ENCODE results near the gene TMEM164. TPM values are rescaled to one million over a fixed set of nuclear protein-coding genes. Genes with fewer than 3 reads are reported as not detected.
A peak's percentile ranks its signal among the peaks of the same experiment; 100 is the strongest.

TMEM164 gene
- total RNA-seq (2021; fragmentation: NEBNext Ultra II Directional; extraction: Animal tissue kit (Norgen Biotek cat#: 25700)): 10 to 100 TPM in 1 of 6 experiments, 1 to 10 TPM in 5; 8.5 to 12.5 (median 9.6) TPM
- long read RNA-seq, partial matches to known transcripts: 0 of 3 reads
- long read RNA-seq, other reads (novel, unspliced or antisense): 3 of 3 reads

- H3K4me1 Mint-ChIP-seq (ENCODE audit: low read depth): peaks cover 33% of the 10 kb centered on the region
- no peak for TF ChIP-seq CTCF (IDR thresholded peaks at IDR 0.05)
- no peaks in the 10 kb centered on the region for H3K27me3 Mint-ChIP-seq (ENCODE audit: insufficient read depth)
Observed at GRCh38 chrX:110002300-110003166, at the start of gene TMEM164. Gene TMEM164, plus strand, starts transcription at chrX:110003114. Its CDS starts 661 bp downstream, at chrX:110003775.

GRCh38 chrX:109954333-109954732, 48.6 kb upstream of the TMEM164 start:
- no peaks in the 10 kb centered on the region; the same call in 1 of the 2 replicates for H3K27me3 Mint-ChIP-seq (ENCODE audit: insufficient read depth)
- TF ChIP-seq CTCF (IDR thresholded peaks at IDR 0.05): no peak
- H3K4me1 Mint-ChIP-seq (ENCODE audit: low read depth): peaks cover 33% of the 10 kb centered on the region
- H3K27ac Mint-ChIP-seq: peak overlapping the region; percentile 55; the same call in 1 of the 2 replicates
- peak; percentile 27 for DNase-seq
- H3K36me3 Mint-ChIP-seq (ENCODE audit: low read depth): no peaks in the 10 kb centered on the region
- no peaks in the 10 kb centered on the region for H3K9me3 Mint-ChIP-seq
- H3K4me3 Mint-ChIP-seq: no peak overlapping the region

More at GRCh38 chrX:110002300-110003166, at the start of gene TMEM164:
- H3K36me3 Mint-ChIP-seq (ENCODE audit: low read depth): no peaks in the 10 kb centered on the region
- H3K27ac Mint-ChIP-seq: peak within 1 kb of the TSS; percentile 76
- H3K9me3 Mint-ChIP-seq: no peaks in the 10 kb centered on the region
- H3K4me3 Mint-ChIP-seq: peak within 1 kb of the TSS; percentile 90
- peak; percentile 60 for DNase-seq

GRCh38 chrX:109954955-109955354, 48.0 kb upstream of the TMEM164 start:
- no peak for DNase-seq
- peaks cover 34% of the 10 kb centered on the region for H3K4me1 Mint-ChIP-seq (ENCODE audit: low read depth)
- no peak for TF ChIP-seq CTCF (IDR thresholded peaks at IDR 0.05)
- H3K9me3 Mint-ChIP-seq: no peaks in the 10 kb centered on the region
- no peaks in the 10 kb centered on the region for H3K36me3 Mint-ChIP-seq (ENCODE audit: low read depth)
- H3K4me3 Mint-ChIP-seq: no peak overlapping the region
- no peaks in the 10 kb centered on the region; the same call in none of the 2 replicates for H3K27me3 Mint-ChIP-seq (ENCODE audit: insufficient read depth)
- no peak overlapping the region for H3K27ac Mint-ChIP-seq

- no peak for DNase-seq
- Mint-ChIP-seq H3K9me3 (no peaks in the 10 kb centered on the region), H3K27ac (no peak overlapping the region), H3K4me3 (no peak overlapping the region), H3K27me3 (ENCODE audit: insufficient read depth) (no peaks in the 10 kb centered on the region; the same call in none of the 2 replicates), H3K36me3 (ENCODE audit: low read depth) (no peaks in the 10 kb centered on the region), H3K4me1 (ENCODE audit: low read depth) (peaks cover 21% of the 10 kb centered on the region)
- TF ChIP-seq CTCF (IDR thresholded peaks at IDR 0.05): no peak
Observed at GRCh38 chrX:109958266-109958665, 44.6 kb upstream of the TMEM164 start.

GRCh38 chrX:109959356-109959871, 43.5 kb upstream of the TMEM164 start:
- DNase-seq: peak; percentile 26
- Mint-ChIP-seq H3K4me1 (ENCODE audit: low read depth) (peaks cover 10% of the 10 kb centered on the region), H3K36me3 (ENCODE audit: low read depth) (no peaks in the 10 kb centered on the region), H3K4me3 (no peak overlapping the region; the same call in 1 of the 2 replicates), H3K9me3 (no peaks in the 10 kb centered on the region), H3K27ac (no peak overlapping the region), H3K27me3 (ENCODE audit: insufficient read depth) (no peaks in the 10 kb centered on the region; the same call in none of the 2 replicates)
- no peak for TF ChIP-seq CTCF (IDR thresholded peaks at IDR 0.05)

Measured in HFFc6 (cell line).